ENCODE results near the gene ITPRIP. TPM values are rescaled to one million over a fixed set of nuclear protein-coding genes. Genes with fewer than 3 reads are reported as not detected.

The ITPRIP gene, protein sequence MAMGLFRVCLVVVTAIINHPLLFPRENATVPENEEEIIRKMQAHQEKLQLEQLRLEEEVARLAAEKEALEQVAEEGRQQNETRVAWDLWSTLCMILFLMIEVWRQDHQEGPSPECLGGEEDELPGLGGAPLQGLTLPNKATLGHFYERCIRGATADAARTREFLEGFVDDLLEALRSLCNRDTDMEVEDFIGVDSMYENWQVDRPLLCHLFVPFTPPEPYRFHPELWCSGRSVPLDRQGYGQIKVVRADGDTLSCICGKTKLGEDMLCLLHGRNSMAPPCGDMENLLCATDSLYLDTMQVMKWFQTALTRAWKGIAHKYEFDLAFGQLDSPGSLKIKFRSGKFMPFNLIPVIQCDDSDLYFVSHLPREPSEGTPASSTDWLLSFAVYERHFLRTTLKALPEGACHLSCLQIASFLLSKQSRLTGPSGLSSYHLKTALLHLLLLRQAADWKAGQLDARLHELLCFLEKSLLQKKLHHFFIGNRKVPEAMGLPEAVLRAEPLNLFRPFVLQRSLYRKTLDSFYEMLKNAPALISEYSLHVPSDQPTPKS
- total RNA-seq: 1 to 10 TPM; 5.9 to 9.6 TPM

DNA sequence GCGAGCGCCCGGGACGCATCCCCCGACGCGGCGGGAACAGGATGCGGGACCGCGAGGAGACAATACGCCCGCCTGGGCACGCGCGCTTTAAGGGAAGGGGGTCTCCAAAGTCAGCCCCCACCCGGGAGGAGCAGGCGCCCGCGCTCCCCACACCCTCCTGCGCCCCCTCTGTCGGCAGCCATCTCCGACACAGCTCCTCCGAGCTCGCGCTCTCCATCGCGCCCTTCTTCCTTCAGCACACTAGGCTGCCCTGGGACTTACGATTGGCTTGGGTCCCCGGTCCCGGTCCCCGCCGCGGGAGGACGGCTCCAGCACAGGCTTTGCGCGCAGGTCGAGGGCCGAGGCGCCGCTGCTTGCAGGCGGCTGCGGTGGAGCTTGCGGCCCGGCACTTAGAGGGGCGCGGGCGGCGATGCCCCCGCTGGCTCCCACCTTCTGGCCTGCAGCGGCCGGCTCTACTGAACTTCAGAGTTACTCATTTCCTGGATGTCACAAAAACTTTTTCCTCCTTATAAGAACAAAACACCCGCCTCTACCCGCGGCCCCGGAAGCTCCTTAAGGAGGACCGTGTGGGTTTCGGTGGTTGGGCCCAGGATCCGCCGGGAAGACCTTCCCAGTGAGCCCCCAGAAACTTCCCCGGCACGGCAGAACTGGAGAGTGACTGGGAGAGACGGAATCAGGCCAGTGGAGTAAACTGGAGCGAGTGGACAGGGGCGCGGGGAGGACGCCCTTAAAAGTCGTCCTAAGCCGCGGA lies at the start of gene ITPRIP:
Gene ITPRIP, minus strand, starts transcription at position 481 of the 751 bp plus-strand sequence. CDS start 22,414 bp downstream, outside the sequence.
- Histone ChIP-seq H3K36me3 (no peaks in the 10 kb centered on the region), H3K27ac (peak within 1 kb of the TSS; percentile 93), H3K9me3 (no peaks in the 10 kb centered on the region), H3K27me3 (no peaks in the 10 kb centered on the region), H3K4me1 (peaks cover 5% of the 10 kb centered on the region), H3K9ac (ENCODE audit: low read depth in 2 of 2, low read length in 2 of 2) (peak within 1 kb of the TSS; percentile 80 to 83), H3K4me3 (peak within 1 kb of the TSS; percentile 82)
- peak; percentile 78 for DNase-seq
- intact Hi-C loops (cut with DNase I): no loop called here
- TF ChIP-seq, protein P1, sequence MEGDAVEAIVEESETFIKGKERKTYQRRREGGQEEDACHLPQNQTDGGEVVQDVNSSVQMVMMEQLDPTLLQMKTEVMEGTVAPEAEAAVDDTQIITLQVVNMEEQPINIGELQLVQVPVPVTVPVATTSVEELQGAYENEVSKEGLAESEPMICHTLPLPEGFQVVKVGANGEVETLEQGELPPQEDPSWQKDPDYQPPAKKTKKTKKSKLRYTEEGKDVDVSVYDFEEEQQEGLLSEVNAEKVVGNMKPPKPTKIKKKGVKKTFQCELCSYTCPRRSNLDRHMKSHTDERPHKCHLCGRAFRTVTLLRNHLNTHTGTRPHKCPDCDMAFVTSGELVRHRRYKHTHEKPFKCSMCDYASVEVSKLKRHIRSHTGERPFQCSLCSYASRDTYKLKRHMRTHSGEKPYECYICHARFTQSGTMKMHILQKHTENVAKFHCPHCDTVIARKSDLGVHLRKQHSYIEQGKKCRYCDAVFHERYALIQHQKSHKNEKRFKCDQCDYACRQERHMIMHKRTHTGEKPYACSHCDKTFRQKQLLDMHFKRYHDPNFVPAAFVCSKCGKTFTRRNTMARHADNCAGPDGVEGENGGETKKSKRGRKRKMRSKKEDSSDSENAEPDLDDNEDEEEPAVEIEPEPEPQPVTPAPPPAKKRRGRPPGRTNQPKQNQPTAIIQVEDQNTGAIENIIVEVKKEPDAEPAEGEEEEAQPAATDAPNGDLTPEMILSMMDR (IDR thresholded peaks at IDR 0.05): no peak

DNA sequence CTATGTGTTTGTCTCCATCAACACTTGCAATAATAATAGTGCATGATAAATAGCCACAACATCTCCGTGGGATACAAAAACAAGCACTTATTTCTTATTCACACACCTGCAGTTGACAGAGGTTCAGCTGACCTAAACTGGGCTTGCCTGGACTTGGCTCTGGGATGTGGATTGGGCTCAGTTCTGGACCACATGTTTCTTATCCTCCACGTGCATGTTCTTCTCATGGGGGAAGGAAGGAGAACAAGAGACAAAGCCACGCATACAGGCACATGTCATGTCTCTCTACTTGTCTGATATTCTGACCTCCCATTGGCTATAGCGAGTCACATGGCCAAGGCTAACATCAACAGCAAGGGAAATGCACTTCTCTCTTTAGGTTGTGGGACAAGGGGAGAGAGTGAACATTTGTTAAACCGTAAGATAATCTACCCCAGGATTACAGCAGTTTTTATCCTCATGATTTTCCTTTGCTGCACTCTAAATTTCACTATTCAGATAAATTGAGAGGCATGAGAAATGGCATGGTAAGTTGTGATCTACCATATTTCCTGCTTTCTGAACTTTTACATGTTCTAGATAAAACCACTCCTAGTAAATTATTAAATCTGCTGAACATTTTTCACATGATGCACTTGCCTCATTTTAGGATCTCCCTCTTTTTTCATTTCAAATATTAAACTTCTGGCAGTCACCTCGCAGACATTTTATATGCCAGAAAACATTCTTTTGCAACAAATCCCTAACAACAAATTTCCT lies 49.0 kb upstream of the ITPRIP start:
- Histone ChIP-seq H3K36me3 (no peaks in the 10 kb centered on the region), H3K9ac (ENCODE audit: low read depth in 2 of 2, low read length in 2 of 2) (no peak overlapping the region), H3K9me3 (no peaks in the 10 kb centered on the region), H3K27ac (no peak overlapping the region), H3K4me1 (no peaks in the 10 kb centered on the region), H3K27me3 (no peaks in the 10 kb centered on the region), H3K4me3 (no peak overlapping the region)
- intact Hi-C loops (cut with DNase I): no loop called here
- no peak for DNase-seq
- TF ChIP-seq, protein P1 (IDR thresholded peaks at IDR 0.05): no peak

DNA sequence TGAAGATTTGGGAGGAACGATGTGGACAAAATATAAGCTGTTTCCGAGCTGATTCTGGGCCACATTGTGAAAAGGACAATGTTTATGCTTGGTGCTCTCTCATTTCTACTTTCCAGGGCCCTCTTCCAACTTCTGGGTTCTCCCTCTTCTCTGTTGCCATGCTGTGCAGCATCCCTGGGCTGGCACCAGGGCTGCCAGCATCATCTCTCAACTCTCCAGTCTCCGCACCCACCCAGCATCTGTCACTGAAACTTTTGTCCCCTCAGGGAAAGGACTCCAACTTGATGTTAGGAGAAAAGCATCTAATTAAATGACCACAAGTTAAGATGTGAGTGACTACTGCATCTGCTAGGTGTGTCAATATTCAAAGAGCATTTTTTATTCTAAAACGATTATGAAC lies 42.1 kb upstream of the ITPRIP start:
- no peak for DNase-seq
- intact Hi-C loops (cut with DNase I): no loop called here
- H3K4me1 ChIP-seq: no peaks in the 10 kb centered on the region
- no peak overlapping the region for H3K27ac ChIP-seq
- H3K4me3 ChIP-seq: no peak overlapping the region
- no peaks in the 10 kb centered on the region for H3K27me3 ChIP-seq
- TF ChIP-seq, protein P1 (IDR thresholded peaks at IDR 0.05): no peak
- no peaks in the 10 kb centered on the region for H3K36me3 ChIP-seq
- H3K9ac ChIP-seq (ENCODE audit: low read depth in 2 of 2, low read length in 2 of 2): no peak overlapping the region
- no peaks in the 10 kb centered on the region for H3K9me3 ChIP-seq

DNA sequence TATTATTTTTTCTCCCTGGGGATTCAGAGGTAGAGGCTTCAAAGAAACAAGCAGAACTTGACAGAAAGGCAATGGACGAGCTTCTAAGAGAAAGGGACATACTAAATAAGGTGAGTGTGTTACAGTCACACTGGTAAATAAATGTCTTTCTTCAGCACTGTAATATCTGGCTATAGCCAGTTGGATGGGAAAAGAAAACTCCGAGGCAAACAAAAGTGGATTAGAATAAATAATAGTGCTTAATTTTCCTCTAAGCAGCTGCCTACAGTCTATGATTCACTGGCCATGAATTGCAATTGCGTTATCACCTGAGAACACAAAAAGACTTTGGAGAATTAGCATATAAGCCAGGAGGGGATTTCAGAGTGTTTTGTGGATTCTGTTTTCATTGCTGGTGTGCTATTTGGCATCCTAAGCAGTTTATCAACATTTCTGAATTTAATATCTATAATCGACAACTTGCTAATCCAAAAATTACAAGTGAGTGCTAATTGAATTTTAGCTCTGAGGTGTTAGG lies 38.6 kb upstream of the ITPRIP start:
- no peaks in the 10 kb centered on the region for H3K4me1 ChIP-seq

More for the DNA sequence above, 38.6 kb upstream of the ITPRIP start:
- H3K27ac ChIP-seq: no peak overlapping the region
- no peak overlapping the region for H3K9ac ChIP-seq (ENCODE audit: low read depth in 2 of 2, low read length in 2 of 2)
- DNase-seq: no peak
- H3K36me3 ChIP-seq: no peaks in the 10 kb centered on the region
- no peaks in the 10 kb centered on the region for H3K9me3 ChIP-seq
- intact Hi-C loops (cut with DNase I): no loop called here
- H3K27me3 ChIP-seq: no peaks in the 10 kb centered on the region
- no peak overlapping the region for H3K4me3 ChIP-seq
- TF ChIP-seq, protein P1 (IDR thresholded peaks at IDR 0.05): no peak

Measured in colonic mucosa (tissue), 4 donors.